Daoy (cell line): ENCODE data around the gene RAD21L1. TPM values are rescaled to one million over a fixed set of nuclear protein-coding genes. Genes with fewer than 3 reads are reported as not detected.
"Not testable (repeated sequence)": the region's sequence is repeated elsewhere in the genome, so short reads cannot be mapped to it uniquely, and the experiment has no call there.

Source experiments
- DNase-seq: peaks from one replicate; pipeline ENCODE4 v3.0.0-alpha.2; 2015; ENCODE audit warnings: low read depth
- total RNA-seq: library from RNA; depleted of rRNA; stranded (reverse); fragments of >200 nt; shearing (Covaris generic); gene quantifications from 2 replicates; pipeline ENCODE4 v1.2.3, GENCODE V29; 2014

The RAD21L1 gene
- total RNA-seq, 1 experiment from 2014 or later, result 0.63 TPM

- DNase-seq, result no peak
Observed at GRCh38 chr20:1199212-1199873, 26.5 kb upstream of the RAD21L1 start.

- DNase-seq, result no peak
Observed at GRCh38 chr20:1199964-1200363, 25.9 kb upstream of the RAD21L1 start.

DNA sequence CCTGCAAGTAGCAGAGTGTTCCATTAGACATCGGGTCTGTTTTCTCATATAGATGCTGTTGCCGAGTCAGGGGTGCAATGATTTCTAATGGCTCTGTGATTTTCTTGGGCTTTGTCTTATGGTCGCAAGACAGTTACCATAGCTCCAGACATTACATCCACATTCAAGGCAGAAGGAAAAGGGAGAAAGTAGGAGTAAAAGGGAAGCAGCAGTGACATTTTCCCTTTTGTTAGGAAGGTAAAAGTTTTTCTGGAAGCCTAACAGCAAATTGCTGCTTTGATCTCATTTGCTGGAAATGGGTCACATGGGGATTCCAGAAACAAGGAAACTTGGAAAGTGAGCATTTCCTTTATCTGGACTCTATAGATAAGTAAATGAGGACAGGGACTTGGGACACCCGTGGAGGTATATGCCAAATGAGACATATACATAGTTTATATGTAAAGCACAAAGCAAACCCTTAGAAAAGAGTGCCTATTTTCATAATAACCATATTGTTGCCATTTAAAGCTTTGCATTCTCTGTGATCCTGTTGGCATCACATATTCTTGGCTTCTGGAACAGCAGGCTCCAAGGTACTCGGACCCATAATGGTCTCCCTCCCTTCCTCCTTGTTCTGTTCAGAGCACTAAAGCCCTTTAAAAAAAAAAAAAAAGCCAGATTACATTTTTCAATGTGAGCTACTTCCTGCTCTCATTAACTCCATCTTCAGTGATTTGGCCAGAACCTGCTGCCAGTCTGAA lies 22.9 kb upstream of the RAD21L1 start, which contains the start of gene C20orf202:
TSS of gene C20orf202 (plus strand) at position 693 of the 743 bp plus-strand sequence. CDS start 132 bp downstream, outside the sequence.
- no peak for DNase-seq

- DNase-seq, result no peak
Observed at GRCh38 chr20:1203630-1204029, 22.2 kb upstream of the RAD21L1 start.

GRCh38 chr20:1204113-1204512 lies 21.7 kb upstream of the RAD21L1 start:
- no peak for DNase-seq

GRCh38 chr20:1204576-1204975 lies 21.3 kb upstream of the RAD21L1 start:
- DNase-seq, result no peak

DNA sequence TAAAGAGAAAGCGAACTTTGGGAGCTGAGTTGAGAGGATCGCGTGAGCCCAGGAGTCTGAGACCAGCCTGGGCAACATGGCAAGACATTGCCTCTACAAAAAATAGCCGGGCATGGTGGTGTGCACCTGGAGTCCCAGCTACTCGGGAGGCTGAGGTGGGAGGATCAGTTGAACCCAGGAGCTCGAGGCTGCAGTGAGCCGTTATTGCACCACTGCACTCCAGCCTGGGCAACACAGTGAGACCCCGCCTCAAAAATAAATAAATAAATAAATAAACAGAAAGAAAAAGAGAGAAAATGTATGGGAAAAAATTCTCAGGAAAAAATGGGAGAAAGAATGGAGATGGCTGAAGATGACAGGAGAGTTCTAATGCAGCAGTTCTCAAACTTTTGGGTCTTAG lies 20.0 kb upstream of the RAD21L1 start:
- DNase-seq, result no peak

DNA sequence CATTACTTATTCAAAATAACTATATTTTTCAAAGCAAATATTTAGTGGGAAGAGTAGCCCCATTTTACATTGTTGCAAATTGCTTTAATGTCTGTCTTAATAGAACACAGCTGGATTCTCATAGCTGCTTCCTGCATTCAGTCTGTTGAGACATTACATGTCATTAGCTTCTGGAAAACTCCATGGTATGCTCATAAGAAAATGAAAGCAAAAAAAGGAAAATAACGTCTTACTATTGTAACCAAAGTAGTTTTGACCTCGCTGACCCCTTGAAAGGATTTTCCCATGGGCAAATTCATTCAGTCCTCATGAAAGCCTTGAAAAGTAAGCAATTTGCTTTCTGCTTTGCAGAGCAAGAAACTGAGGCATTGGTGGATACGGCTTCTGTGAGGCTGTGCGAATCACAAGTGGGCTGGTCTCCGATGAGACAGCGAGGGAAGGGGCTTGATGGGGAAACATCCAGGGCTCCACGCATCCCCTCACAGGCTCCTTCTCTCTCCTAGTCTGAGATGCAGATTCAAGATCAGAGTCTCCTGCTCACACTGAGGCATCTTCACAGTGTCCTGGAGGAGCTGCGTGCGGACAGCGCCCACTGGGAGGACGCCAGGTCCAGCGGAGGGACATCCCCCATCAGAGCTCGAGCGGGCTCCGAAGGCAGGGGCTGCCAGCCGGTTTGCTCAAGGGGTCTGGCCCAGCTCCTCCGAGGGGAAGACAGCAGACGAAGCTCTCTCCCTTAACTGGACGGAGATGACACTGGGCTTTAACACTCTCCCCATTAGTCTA lies 19.3 kb upstream of the RAD21L1 start:
- no peak for DNase-seq

DNA sequence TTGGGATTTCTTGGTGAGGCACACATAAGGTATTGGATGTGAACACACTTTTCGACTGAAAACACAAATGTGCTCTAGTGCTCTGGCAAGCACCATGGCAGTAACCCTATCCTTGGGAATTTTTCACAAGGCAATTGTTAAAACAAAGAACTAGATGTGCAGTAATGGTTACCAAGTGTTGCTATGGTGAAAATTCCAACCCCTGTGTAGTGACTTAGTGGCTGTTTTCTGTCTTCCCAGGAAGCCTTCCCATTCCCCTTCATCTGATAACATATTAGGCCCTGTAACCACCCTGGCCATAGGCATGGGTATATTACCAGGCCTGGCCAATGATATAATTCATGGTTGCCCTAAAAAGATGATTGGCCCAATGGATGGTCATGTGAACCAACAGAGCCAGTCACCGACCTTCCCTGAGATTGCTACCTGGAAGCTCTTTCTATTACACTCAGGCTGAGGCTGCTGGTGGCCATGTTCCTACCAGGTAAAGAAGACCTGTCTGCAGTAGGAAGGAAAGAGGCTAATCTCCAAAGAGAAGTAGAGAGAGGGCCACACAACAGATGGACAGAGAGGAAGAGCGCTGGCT lies 18.5 kb upstream of the RAD21L1 start:
- no peak for DNase-seq

- DNase-seq, result no peak
Observed at GRCh38 chr20:1209447-1210387, 16.1 kb upstream of the RAD21L1 start.

- DNase-seq, result no peak
Observed at GRCh38 chr20:1210501-1210900, 15.3 kb upstream of the RAD21L1 start.

DNA sequence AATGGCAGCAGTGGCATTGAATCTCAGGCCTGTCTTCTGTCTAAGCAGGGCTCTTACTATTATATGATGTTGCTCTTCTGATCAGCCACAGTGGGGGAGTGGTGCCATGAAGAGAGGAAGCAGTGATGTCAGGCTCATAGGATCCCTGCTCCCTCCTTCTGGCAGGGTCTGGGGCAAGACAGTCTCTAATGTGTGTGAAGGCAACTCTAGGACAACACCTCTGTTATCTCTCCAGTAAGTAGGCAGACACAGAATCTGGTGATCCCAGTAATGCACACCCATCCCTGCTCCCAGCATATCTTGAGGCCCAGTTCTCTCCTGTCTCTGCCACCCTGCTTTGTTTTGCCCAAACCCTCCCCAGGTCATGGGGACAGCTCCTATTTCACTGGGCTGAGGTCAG lies 13.8 kb upstream of the RAD21L1 start:
- no peak for DNase-seq

- DNase-seq, result peak; percentile 77
Observed at GRCh38 chr20:1212607-1213396, 13.0 kb upstream of the RAD21L1 start.

DNA sequence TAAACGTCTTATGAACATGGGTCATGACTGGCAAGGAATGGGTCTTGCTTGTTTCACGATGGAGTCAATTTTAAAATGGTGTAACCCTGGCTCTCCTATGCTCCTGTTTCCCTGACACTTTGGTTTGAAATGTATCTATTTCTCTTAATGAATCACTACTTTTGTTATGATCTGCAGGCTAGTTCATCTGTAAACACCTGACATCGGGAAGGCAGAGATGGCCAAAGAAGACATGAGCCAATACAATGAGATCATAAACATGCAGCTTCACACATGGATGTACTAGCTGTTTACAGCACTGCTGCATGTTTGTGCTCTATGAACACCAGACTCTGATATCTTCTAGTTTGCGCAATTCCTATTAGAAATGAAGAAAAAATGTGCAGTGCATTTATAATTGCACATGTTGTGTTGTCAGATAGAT lies 11.0 kb upstream of the RAD21L1 start:
- DNase-seq, result no peak

DNA sequence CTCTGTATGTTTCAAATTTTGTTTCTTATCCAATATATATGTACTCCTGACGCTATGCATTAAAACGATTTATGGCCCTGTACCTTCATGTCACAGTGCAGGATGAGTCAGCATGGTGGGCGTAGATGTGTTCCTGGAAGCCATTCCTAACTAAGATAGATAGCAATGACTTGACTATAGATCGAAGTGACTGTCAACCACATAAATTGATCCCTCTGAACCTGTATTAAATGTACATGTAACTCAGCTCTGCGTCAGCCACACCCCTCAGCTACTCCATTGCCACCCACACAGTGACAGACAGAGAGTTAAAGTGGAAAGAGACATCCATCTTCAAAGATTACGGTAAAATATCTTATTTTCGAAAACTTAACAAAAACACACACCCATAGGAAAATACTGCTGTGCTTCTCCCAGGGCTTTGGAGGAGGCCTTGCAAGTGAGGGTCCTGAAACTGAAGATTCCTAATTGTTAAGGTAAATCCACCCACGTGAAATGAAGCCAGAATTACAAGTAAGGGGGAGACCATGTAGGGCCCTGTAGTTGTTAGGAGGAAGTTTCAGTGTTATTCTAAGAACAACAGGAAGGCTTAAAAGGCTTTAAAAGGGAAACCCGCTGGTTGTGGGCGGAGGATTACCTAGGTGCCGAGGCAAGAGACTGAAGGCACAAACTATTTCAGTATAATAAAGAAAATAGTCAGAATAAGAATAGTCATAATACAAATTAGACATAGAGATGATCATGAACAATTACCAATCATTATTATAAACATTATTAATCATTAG lies 10.3 kb upstream of the RAD21L1 start:
- no peak for DNase-seq

DNA sequence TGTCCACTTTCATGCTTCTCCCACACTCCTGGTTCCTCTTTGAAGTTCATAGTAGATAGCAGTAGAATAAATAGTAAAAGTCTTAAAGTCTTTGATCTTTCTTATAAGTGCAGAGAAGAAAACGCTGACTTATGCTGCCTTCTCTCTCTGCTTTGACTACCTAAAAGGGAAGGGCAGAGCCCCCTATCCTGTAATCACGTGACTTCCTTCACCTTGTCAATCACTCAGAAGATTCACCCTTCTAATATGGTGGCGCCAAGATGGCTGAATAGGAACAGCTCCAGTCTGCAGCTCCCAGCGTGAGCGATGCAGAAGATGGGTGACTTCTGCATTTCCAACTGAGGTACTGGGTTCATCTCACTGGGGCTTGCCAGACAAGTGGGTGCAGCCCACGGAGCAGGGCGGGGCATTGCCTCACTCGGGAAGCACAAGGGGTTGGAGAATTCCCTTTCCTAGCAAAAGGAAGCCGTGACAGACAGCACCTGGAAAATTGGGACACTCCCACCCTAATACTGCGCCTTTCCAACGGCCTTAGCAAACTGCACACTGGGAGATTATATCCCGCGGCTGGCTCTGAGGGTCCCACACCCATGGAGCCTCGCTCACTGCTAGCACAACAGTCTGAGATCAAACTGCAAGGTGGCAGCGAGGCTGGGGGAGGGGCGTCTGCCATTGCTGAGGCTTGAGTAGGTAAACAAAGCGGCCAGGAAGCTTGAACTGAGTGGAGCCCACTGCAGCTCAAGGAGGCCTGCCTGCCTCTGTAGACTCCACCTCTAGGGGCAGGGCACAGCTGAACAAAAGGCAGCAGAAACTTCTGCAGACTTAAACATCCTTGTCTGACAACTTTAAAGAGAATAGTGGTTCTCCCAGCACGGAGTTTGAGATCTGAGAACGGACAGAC lies 9.1 kb upstream of the RAD21L1 start:
- DNase-seq, result not testable (repeated sequence)

DNA sequence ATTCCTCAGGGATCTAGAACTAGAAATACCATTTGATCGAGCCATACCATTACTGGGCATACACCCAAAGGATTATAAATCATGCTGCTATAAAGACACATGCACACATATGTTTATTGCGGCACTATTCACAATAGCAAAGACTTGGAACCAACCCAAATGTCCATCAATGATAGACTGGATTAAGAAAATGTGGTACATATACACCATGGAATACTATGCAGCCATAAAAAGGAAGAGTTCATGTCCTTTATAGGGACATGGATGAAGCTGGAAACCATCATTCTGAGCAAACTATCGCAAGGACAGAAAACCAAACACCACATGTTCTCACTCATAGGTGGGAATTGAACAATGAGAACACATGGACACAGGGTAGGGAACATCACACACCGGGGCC lies 3.1 kb upstream of the RAD21L1 start:
- DNase-seq, result not testable (repeated sequence)

DNA sequence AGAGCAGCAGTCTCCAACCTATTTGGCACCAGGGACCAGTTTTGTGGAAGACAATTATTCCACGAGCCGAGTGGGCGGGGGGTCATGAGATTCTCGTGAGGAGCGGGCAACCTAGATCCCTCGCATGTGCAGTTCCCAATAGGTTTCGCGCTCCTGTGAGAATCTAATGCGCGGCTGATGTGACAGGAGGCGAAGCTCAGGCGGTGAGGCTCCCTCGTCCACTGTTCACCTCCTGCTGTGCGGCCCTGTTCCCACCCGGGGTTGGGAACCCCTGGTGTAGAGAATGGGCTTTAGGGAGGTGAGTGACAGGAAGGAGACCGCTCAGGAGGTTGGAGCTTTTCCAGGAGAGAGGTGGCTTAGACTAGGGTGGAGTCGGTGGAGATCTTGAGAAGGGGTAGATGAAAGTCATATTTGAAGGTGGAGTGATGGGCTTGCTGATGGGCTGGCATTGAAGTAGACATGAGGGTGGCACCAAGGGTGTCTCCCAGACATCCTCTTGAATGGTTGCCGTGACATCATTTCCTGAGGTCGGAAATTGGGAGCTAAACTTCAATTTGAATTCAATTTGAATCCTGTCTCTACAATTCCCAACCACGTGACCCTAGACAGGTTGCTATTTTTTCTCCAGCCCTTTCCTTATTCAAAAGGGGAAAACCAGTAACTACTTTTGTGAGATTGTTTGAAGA lies 1.5 kb upstream of the RAD21L1 start:
- DNase-seq, result no peak
